Endothelial cell of umbilical vein (primary cell): ENCODE data around the gene CHAC2. TPM values are rescaled to one million over a fixed set of nuclear protein-coding genes. Genes with fewer than 3 reads are reported as not detected.

Source experiments
- BruUV-seq: library from RNA; stranded (reverse); fragments of 400-500 nt; replicated peaks from 2 replicates; lab custom pipeline; 2021; lab: Mats Ljungman, UMichigan
- CTCF ChIA-PET: fragments of 300-600, 350-600 bp; sonication (Branson Sonifier 250); formaldehyde crosslinking; loops from one replicate; lab custom pipeline; 2021; ENCODE audit warnings: antibody characterized with exemption, inconsistent platforms; lab: Charles Lee
- POLR2A ChIA-PET: fragments of 300-600, 350-600 bp; sonication (Branson Sonifier 250); formaldehyde crosslinking; loops from one replicate; lab custom pipeline; 2021; ENCODE audit warnings: antibody characterized with exemption, inconsistent platforms; lab: Charles Lee
- DNase-seq: peaks from one replicate; pipeline ENCODE4 v3.0.0-alpha.2; 2011; ENCODE audit warnings: low read depth, low spot score
- FAIRE-seq: peaks from 2 replicates; lab custom pipeline; 2011; peaks lifted over from hg19 to GRCh38; lab: Jason Lieb, UNC
- H2AFZ ChIP-seq: 2 replicates; pipeline ENCODE4 v1.6.0; 2012; ENCODE audit warnings: low read depth, low read length, control low read depth, inconsistent platforms
- H3K27ac ChIP-seq: 2 replicates; pipeline ENCODE4 v1.5.1; 2011; ENCODE audit warnings: low read depth, mild to moderate bottlenecking, control low read depth, low read length, moderate library complexity; ENCODE audit not compliant: insufficient read depth
- H3K27me3 ChIP-seq, 2 experiments: 2 replicates each; pipeline versions ENCODE4 v1.6.0 to v1.6.1; 2011; ENCODE audit warnings: low read length in 2 of 2, mixed read lengths in 1 of 2; ENCODE audit not compliant: control insufficient read depth in 2 of 2, insufficient read depth in 2 of 2
- H3K36me3 ChIP-seq, 2 experiments: 2 replicates in 1 of 2; 3 replicates in 1 of 2; pipeline ENCODE4 v1.5.1; 2011; ENCODE audit warnings: low read length in 2 of 2, mild to moderate bottlenecking in 1 of 2, moderate library complexity in 1 of 2; ENCODE audit not compliant: control insufficient read depth in 2 of 2, insufficient read depth in 2 of 2; ENCODE audit errors: extremely low read depth in 1 of 2
- H3K4me1 ChIP-seq: 3 replicates; pipeline ENCODE4 v1.5.1; 2011; ENCODE audit warnings: mild to moderate bottlenecking, low read length; ENCODE audit not compliant: control insufficient read depth, insufficient read depth; ENCODE audit errors: extremely low read depth
- H3K4me2 ChIP-seq: 2 replicates; pipeline ENCODE4 v1.6.1; 2011; ENCODE audit warnings: low read length, control low read depth, mixed read lengths; ENCODE audit not compliant: insufficient read depth
- H3K4me3 ChIP-seq, 3 experiments: fragments of 200-600 bp in 1 of 3; sonication (generic), shearing (Covaris generic) in 1 of 3; replicated peaks in 1 of 3; 2 replicates each; pipeline ENCODE4 v1.5.1; 2011 to 2016; ENCODE audit warnings: control low read depth in 3 of 3, low read length in 3 of 3, mild to moderate bottlenecking in 2 of 3, inconsistent platforms in 1 of 3, low read depth in 1 of 3, moderate library complexity in 1 of 3; ENCODE audit not compliant: insufficient read depth in 1 of 3
- H3K79me2 ChIP-seq: 2 replicates; pipeline ENCODE4 v1.6.0; 2012; ENCODE audit warnings: low read length, inconsistent platforms; ENCODE audit not compliant: control insufficient read depth, insufficient read depth
- H3K9ac ChIP-seq: replicated peaks from 2 replicates; pipeline ENCODE3; 2011; ENCODE audit warnings: low read length, control low read depth; ENCODE audit not compliant: insufficient read depth; ENCODE audit errors: extremely low read depth
- H3K9me1 ChIP-seq: replicated peaks from 3 replicates; pipeline ENCODE4 v1.6.0; 2011; ENCODE audit warnings: mild to moderate bottlenecking, low read length; ENCODE audit not compliant: control insufficient read depth, insufficient read depth; ENCODE audit errors: extremely low read depth
- H3K9me3 ChIP-seq: replicated peaks from 2 replicates; pipeline ENCODE4 v1.5.1; 2012; ENCODE audit warnings: low read length, inconsistent platforms; ENCODE audit not compliant: control insufficient read depth, insufficient read depth
- H4K20me1 ChIP-seq: replicated peaks from 2 replicates; pipeline ENCODE3; 2011; ENCODE audit warnings: mild to moderate bottlenecking, low read length; ENCODE audit not compliant: control insufficient read depth, insufficient read depth; ENCODE audit errors: extremely low read depth
- CTCF ChIP-seq, 2 donors: IDR thresholded peaks; 1 replicate in 1 of 2; 2 replicates in 1 of 2; pipeline ENCODE4 v1.5.1; 2011; ENCODE audit warnings: low read length in 2 of 2, mild to moderate bottlenecking in 2 of 2, moderate library complexity in 2 of 2, control low read depth in 1 of 2, inconsistent platforms in 1 of 2, low read depth in 1 of 2; ENCODE audit not compliant: insufficient read depth in 1 of 2; ENCODE audit errors: extremely low read depth in 1 of 2
- FOS ChIP-seq: IDR thresholded peaks from 2 replicates; pipeline ENCODE4 v1.6.1; 2011; ENCODE audit warnings: mild to moderate bottlenecking, low read length, moderate library complexity, borderline replicate concordance; ENCODE audit not compliant: insufficient read depth
- MAX ChIP-seq: IDR thresholded peaks from 2 replicates; pipeline ENCODE4 v1.6.1; 2011; ENCODE audit not compliant: insufficient read depth, insufficient read length
- MYC ChIP-seq: IDR thresholded peaks from one replicate; pipeline ENCODE4 v1.6.1; 2011; ENCODE audit warnings: mild to moderate bottlenecking, low read depth, low read length
- POLR2AphosphoS5 ChIP-seq: IDR thresholded peaks from 2 replicates; pipeline ENCODE4 v1.6.1; 2012; ENCODE audit warnings: low read depth, mild to moderate bottlenecking, control low read depth, low read length, moderate library complexity; ENCODE audit not compliant: insufficient read depth
- dilution Hi-C: fragments of 300-500 bp; cut with MboI; formaldehyde crosslinking; loops from one replicate; pipeline ENCODE4 v1.15.0; 2019; ENCODE audit warnings: low sequenced_read_pairs; ENCODE audit not compliant: extremely low pct_ligation_motif_present
- intact Hi-C: fragments of 100-400 bp; cut with micrococcal nuclease; formaldehyde crosslinking; loops from one replicate; pipeline ENCODE4 v1.10.0; 2022
- polyA plus RNA-seq, 4 experiments: library from polyadenylated mRNA; depleted of rRNA in 3 of 4; stranded (reverse) in 3 of 4; unstranded in 1 of 4; fragments of >200 nt; gene quantifications; 2 replicates each; pipeline versions ENCODE4 v1.2.1 to v1.2.3, GENCODE V29; 2011 to 2012; ENCODE audit warnings: missing spikeins in 1 of 4
- total RNA-seq: library from RNA; stranded (reverse); gene quantifications from 2 replicates; pipeline ENCODE4 v1.2.3, GENCODE V29; 2021

The CHAC2 gene
- total and polyA plus RNA-seq, 2 donors (not counting 3 experiments of a cell fraction or from before 2014, with no cell fraction given) = 3.4 to 8.3 TPM

DNA sequence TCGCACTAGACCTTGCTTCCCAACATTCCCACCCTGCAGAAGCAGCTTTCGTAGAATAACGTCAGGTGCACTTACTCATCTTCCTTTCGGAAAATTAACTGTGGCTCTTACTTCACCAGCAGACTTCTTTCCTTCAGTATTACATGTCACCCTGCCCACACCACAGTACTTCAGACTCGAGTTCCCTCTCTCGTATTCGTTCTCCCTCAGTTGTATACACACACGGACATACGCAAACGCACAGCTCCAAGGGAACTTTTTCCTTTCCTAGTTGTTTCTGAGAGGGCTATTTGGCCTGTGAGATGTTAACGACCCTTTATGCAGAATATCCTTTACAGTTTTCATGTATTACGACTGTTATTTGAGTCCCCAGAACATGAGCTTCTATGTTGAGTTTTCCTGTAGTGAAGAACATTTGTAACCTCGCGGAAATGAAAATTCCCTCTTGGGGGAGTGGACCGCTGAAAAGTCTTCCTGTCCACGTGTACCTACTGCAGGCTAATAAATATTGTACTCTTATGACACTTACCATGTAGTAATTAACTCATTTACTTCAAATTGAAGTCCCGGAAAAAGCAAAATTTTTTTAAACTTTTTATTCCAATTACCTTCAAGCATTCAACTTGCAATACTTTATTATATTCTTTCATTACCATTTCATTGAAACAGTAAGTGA is 20.1 kb downstream of the CHAC2 start:
- no peak for FAIRE-seq

More for the DNA sequence above, 20.1 kb downstream of the CHAC2 start:
- Histone ChIP-seq H3K27ac (peak overlapping the region; percentile 89), H3K27me3 (no peaks in the 10 kb centered on the region), H3K9me1 (no peaks in the 10 kb centered on the region), H3K4me3 (peak overlapping the region; percentile 52 to 98 (median 92)), H3K4me2 (peak overlapping the region; percentile 96), H3K79me2 (peaks cover 73% of the 10 kb centered on the region), H3K9me3 (no peaks in the 10 kb centered on the region), H4K20me1 (no peaks in the 10 kb centered on the region), H3K9ac (peak overlapping the region; percentile 91), H2AFZ (peak overlapping the region; percentile 95), H3K36me3 (no peaks in the 10 kb centered on the region), H3K4me1 (peaks cover 23% of the 10 kb centered on the region)
- ChIA-PET POLR2A (interaction anchor here (2.3 kb wide), 1 partner anchor 20 kb away, joined by 8 read pairs; the partner anchor contains the start of gene CHAC2), CTCF (interaction anchor here (0.9 to 2.8 kb wide), 4 partner anchors 10 to 917 kb away, joined by 3 to 13 read pairs (median 4); partner anchors contain the start of gene CHAC2)
- TSS peak; percentile 63 for BruUV-seq
- no peak for TF ChIP-seq POLR2AphosphoS5
- TF ChIP-seq FOS = no peak
- no peak for TF ChIP-seq MYC
- TF ChIP-seq MAX = no peak
- no peak for TF ChIP-seq CTCF (IDR thresholded peaks at IDR 0.05; ENCODE audit: extremely low read depth in 1 of 2, insufficient read depth in 1 of 2, low read depth in 1 of 2, low read length in 2 of 2)
- dilution Hi-C loops (no loop called here), intact Hi-C loops (no loop called here)
- peak; percentile 63 for DNase-seq
